ENCODE data around the gene NOX4. TPM values are rescaled to one million over a fixed set of nuclear protein-coding genes. Genes with fewer than 3 reads are reported as not detected.

NOX4 gene
- total and polyA plus RNA-seq, 2 of the 8 experiments (the other 6 are each of a cell fraction or from before 2014, with no cell fraction given) = 2.0 to 2.3 TPM

DNA sequence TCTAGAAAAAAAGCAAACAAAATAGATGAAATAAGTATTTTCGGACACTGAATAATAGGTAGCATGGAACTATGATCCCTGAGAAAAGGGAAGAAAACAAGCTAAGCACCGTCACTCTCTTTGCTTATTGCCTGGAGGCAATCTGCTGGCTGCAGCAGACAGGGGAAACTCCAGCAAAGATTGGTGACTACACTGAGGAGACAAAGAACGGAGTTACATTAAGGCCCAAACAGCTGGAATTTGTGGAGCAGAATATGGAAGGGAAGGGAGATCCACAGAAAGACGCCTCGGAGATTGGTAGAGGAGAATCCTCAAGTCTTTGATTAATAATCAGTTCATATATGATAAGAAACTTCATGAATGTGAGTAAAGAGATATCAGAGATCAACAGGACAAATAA, 163.3 kb downstream of the NOX4 start (continued):
- TF ChIP-seq NRF1 (IDR thresholded peaks at IDR 0.05; ENCODE audit: low read depth, low read length) (no peak), TBP (IDR thresholded peaks at IDR 0.05; ENCODE audit: low read depth, low read length) (no peak), SIX5 (IDR thresholded peaks at IDR 0.05; ENCODE audit: low read depth, low read length) (no peak), KDM5A (IDR thresholded peaks at IDR 0.05; ENCODE audit: low read length) (no peak), SP2 (IDR thresholded peaks at IDR 0.05; ENCODE audit: low read length) (no peak), RAD21 (IDR thresholded peaks at IDR 0.05 in 1 of 2, conservative IDR thresholded peaks at IDR 0.05 in 1 of 2; ENCODE audit: low read depth in 2 of 2, low read length in 2 of 2) (no peak), BRCA1 (IDR thresholded peaks at IDR 0.05; ENCODE audit: low read depth, low read length) (no peak), RBBP5 (IDR thresholded peaks at IDR 0.05; ENCODE audit: borderline replicate concordance, low read depth, low read length) (no peak), ZNF274 (IDR thresholded peaks at IDR 0.05; ENCODE audit: borderline replicate concordance, extremely low read depth, low read length) (no peak)
- TF ChIP-seq, protein P1, sequence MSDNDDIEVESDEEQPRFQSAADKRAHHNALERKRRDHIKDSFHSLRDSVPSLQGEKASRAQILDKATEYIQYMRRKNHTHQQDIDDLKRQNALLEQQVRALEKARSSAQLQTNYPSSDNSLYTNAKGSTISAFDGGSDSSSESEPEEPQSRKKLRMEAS (IDR thresholded peaks at IDR 0.05) = no peak

Measured in H1 (cell line).